Measurements from ENCODE around the gene CLIC1.
A peak's percentile ranks its signal among the peaks of the same experiment; 100 is the strongest.

The CLIC1 gene

DNA sequence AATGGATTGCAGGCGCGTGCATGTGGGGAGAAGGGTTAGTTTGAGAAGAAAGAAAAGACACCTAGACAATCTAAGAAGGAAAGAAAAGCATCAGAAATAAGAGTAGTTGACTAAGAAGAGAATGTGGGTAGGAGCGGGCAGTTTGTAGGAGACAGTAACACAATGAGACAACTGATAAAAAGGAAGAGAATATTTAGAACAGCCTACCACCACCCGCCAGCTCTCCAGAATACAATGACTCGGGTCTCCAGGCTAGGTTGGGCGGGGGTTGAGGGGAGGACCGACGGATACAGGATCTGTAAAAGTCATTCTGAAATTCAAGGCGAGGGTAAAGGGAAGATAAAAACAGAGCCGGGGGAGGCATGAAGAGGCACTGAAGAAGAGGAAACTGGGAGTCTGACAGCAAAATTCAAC lies 33.9 kb downstream of the CLIC1 start:
- H3K4me3 ChIP-seq (ENCODE audit: low read depth, low read length): peak overlapping the region; percentile 92
- DNase-seq (ENCODE audit: low read depth): no peak
- TF ChIP-seq, protein P1, sequence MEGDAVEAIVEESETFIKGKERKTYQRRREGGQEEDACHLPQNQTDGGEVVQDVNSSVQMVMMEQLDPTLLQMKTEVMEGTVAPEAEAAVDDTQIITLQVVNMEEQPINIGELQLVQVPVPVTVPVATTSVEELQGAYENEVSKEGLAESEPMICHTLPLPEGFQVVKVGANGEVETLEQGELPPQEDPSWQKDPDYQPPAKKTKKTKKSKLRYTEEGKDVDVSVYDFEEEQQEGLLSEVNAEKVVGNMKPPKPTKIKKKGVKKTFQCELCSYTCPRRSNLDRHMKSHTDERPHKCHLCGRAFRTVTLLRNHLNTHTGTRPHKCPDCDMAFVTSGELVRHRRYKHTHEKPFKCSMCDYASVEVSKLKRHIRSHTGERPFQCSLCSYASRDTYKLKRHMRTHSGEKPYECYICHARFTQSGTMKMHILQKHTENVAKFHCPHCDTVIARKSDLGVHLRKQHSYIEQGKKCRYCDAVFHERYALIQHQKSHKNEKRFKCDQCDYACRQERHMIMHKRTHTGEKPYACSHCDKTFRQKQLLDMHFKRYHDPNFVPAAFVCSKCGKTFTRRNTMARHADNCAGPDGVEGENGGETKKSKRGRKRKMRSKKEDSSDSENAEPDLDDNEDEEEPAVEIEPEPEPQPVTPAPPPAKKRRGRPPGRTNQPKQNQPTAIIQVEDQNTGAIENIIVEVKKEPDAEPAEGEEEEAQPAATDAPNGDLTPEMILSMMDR (IDR thresholded peaks at IDR 0.05; ENCODE audit: control insufficient read depth, extremely low read depth, insufficient read depth): no peak

- H3K4me3 ChIP-seq (ENCODE audit: low read depth, low read length): peak overlapping the region; percentile 92
- DNase-seq (ENCODE audit: low read depth): no peak
- TF ChIP-seq, protein P1 (IDR thresholded peaks at IDR 0.05; ENCODE audit: control insufficient read depth, extremely low read depth, insufficient read depth): no peak
These were observed 34.5 kb downstream of the CLIC1 start for GRCh38 chr6:31701666-31702404.

DNA sequence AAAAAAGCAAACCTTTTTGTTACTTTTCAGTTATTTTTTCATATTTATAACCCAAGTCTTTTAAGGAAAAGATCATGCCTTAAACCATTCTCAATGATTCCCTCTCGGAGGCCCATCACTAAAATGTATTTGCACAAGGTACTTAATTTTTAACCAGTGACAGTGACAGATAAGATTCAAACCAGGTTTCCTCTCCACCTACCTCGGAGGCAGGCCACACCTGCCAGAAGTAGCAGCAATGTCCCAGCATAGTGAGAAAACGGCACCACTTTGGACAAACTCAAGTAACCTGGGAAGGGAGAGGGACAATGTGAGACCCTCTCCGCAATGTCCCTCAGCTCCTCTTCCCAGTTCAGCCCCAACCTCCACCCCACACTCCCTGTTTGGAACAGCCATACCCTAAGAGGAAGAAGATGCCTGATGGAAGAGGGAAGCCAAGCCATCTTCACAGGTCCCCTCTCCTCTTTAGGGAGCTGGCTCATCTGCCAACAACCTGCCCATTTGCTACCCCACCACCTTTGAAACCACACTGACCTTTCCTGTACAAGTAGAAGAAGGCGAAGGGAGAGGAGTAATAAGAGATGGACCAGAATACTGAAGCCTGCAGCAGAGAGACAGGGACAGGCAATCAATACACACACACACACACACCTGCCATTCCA lies 35.5 kb downstream of the CLIC1 start:
- TF ChIP-seq, protein P1 (IDR thresholded peaks at IDR 0.05; ENCODE audit: control insufficient read depth, extremely low read depth, insufficient read depth): no peak
- no peak overlapping the region for H3K4me3 ChIP-seq (ENCODE audit: low read depth, low read length)
- DNase-seq (ENCODE audit: low read depth): no peak

GRCh38 chr6:31697555-31697954 lies 38.8 kb downstream of the CLIC1 start:
- no peak overlapping the region for H3K4me3 ChIP-seq (ENCODE audit: low read depth, low read length)
- TF ChIP-seq, protein P1 (IDR thresholded peaks at IDR 0.05; ENCODE audit: control insufficient read depth, extremely low read depth, insufficient read depth): no peak
- no peak for DNase-seq (ENCODE audit: low read depth)

DNA sequence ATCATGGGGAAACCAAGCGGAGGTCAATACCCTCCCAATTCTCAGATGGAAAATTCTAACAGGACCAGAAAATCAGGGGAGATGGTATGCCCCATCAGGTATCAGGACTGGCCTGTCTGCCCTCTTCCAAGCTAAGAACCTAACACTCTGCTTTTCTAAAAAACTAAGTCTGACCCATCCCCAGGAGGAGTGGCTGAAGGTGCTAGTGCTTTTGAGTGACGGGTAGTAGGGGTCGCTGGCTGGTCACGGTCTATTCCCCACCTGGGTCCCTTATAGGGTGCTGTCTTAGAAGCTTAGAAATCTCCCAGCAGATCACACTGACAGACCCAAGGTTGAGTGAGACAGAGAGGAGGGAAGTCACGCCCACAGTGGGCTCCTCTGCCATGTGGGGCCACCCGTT lies 42.8 kb downstream of the CLIC1 start:
- TF ChIP-seq, protein P1 (IDR thresholded peaks at IDR 0.05; ENCODE audit: control insufficient read depth, extremely low read depth, insufficient read depth): no peak
- no peak overlapping the region for H3K4me3 ChIP-seq (ENCODE audit: low read depth, low read length)
- DNase-seq (ENCODE audit: low read depth): no peak

GRCh38 chr6:31692886-31693285 lies 43.4 kb downstream of the CLIC1 start:
- TF ChIP-seq, protein P1 (IDR thresholded peaks at IDR 0.05; ENCODE audit: control insufficient read depth, extremely low read depth, insufficient read depth): no peak
- no peak for DNase-seq (ENCODE audit: low read depth)
- no peak overlapping the region for H3K4me3 ChIP-seq (ENCODE audit: low read depth, low read length)
